Measurements from ENCODE around the gene ERFE. TPM values are rescaled to one million over a fixed set of nuclear protein-coding genes. Genes with fewer than 3 reads are reported as not detected.

ERFE gene
- total RNA-seq, 2 experiments from 2014 or later = 0.99 to 1.0 TPM

- intact Hi-C loops (cut with micrococcal nuclease) = no loop called here
- ATAC-seq (no peak), DNase-seq (no peak)
- Mint-ChIP-seq H3K36me3 (ENCODE audit: low read depth) (peaks cover 36% of the 10 kb centered on the region), H3K4me1 (ENCODE audit: low read depth) (no peaks in the 10 kb centered on the region), H3K27ac (no peak overlapping the region), H3K4me3 (no peak overlapping the region), H3K9me3 (no peaks in the 10 kb centered on the region), H3K27me3 (no peaks in the 10 kb centered on the region)
- ChIA-PET POLR2A (no interaction called here), CTCF (no interaction called here)
- no peak for TF ChIP-seq CTCF (IDR thresholded peaks at IDR 0.05)
Observed at GRCh38 chr2:238174291-238174690, 15.5 kb downstream of the ERFE start.

GRCh38 chr2:238174701-238175100 is 15.9 kb downstream of the ERFE start:
- intact Hi-C loops (cut with micrococcal nuclease) = no loop called here
- Mint-ChIP-seq H3K4me3 (no peak overlapping the region), H3K4me1 (ENCODE audit: low read depth) (no peaks in the 10 kb centered on the region), H3K9me3 (no peaks in the 10 kb centered on the region), H3K36me3 (ENCODE audit: low read depth) (peaks cover 41% of the 10 kb centered on the region), H3K27ac (no peak overlapping the region), H3K27me3 (no peaks in the 10 kb centered on the region)
- no peak for ATAC-seq
- TF ChIP-seq CTCF (IDR thresholded peaks at IDR 0.05) = no peak
- ChIA-PET CTCF (no interaction called here), POLR2A (no interaction called here)
- DNase-seq = no peak

GRCh38 chr2:238176613-238177012 is 17.8 kb downstream of the ERFE start:
- POLR2A ChIA-PET = interaction anchor here (1.0 to 1.3 kb wide), 3 partner anchors 9 to 23 kb away, joined by 3 read pairs; no protein-coding TSS in a partner anchor
- intact Hi-C loops (cut with micrococcal nuclease) = no loop called here
- no peak overlapping the region for H3K27ac Mint-ChIP-seq
- peaks cover 48% of the 10 kb centered on the region for H3K36me3 Mint-ChIP-seq (ENCODE audit: low read depth)
- no peak for TF ChIP-seq CTCF (IDR thresholded peaks at IDR 0.05)
- no peak overlapping the region for H3K4me3 Mint-ChIP-seq
- ATAC-seq (no peak), DNase-seq (no peak)
- CTCF ChIA-PET = interaction anchor here (1.1 kb wide), 1 partner anchor 12 kb away, joined by 4 read pairs; no protein-coding TSS in a partner anchor
- no peaks in the 10 kb centered on the region for H3K27me3 Mint-ChIP-seq
- H3K4me1 Mint-ChIP-seq (ENCODE audit: low read depth) = no peaks in the 10 kb centered on the region
- H3K9me3 Mint-ChIP-seq = no peaks in the 10 kb centered on the region

- POLR2A ChIA-PET = interaction anchor here (0.7 kb wide), 1 partner anchor 13 kb away, joined by 3 read pairs; no protein-coding TSS in a partner anchor
- ATAC-seq (no peak), DNase-seq (no peak)
- H3K27ac Mint-ChIP-seq = no peak overlapping the region
- no peaks in the 10 kb centered on the region for H3K9me3 Mint-ChIP-seq
- H3K36me3 Mint-ChIP-seq (ENCODE audit: low read depth) = peaks cover 57% of the 10 kb centered on the region
- intact Hi-C loops (cut with micrococcal nuclease) = no loop called here
- no peaks in the 10 kb centered on the region for H3K27me3 Mint-ChIP-seq
- peaks cover 11% of the 10 kb centered on the region for H3K4me1 Mint-ChIP-seq (ENCODE audit: low read depth)
- H3K4me3 Mint-ChIP-seq = no peak overlapping the region
- CTCF ChIA-PET = no interaction called here
- no peak for TF ChIP-seq CTCF (IDR thresholded peaks at IDR 0.05)
Observed at GRCh38 chr2:238180554-238180953, 21.8 kb downstream of the ERFE start.

- intact Hi-C loops (cut with micrococcal nuclease) = no loop called here
- ATAC-seq (no peak), DNase-seq (no peak)
- Mint-ChIP-seq H3K4me3 (no peak overlapping the region), H3K9me3 (no peaks in the 10 kb centered on the region), H3K27ac (no peak overlapping the region), H3K4me1 (ENCODE audit: low read depth) (peaks cover 11% of the 10 kb centered on the region), H3K27me3 (no peaks in the 10 kb centered on the region), H3K36me3 (ENCODE audit: low read depth) (peaks cover 64% of the 10 kb centered on the region)
- CTCF ChIA-PET = no interaction called here
- POLR2A ChIA-PET = no interaction called here
- TF ChIP-seq CTCF (IDR thresholded peaks at IDR 0.05) = no peak
Observed at GRCh38 chr2:238182362-238182761, 23.6 kb downstream of the ERFE start.
